ENCODE measurements around the gene SUN2.

DNA sequence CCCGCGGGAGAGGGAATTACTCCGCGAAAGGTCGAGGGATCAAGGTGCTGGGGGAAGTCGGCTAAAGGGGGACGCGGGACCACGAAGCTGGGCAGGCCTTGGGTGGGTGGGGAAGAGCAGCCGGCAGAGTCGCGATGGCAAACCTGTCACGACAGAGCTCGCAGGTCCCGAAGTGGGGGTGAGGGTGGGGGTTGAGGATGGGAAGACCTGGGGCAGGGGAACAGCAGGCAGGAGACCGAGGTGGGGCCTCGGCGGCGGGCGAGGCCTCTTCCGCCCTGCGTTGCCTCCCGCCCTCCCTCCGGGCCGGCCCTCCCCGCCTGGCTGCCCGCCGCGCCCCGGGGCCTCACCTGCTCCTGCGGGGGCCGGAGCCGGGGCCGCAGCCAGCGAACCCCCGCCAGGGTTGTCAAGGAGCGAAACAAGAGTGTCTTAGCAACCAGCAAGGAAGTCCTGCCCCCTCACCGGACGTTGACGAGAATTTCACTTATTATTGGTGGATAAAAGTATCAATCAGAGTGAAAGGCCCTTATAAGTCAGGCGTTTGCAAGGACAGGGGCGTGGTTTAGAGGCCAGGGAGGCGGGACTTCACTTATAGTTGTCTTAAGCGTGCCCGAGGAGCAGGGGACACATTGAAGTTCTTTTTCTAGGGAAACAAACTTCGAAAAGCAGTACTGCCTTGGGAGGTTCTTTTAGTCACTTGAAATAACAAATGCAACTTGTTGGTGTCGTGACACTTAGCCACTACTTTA is 38.1 kb upstream of the SUN2 start, which contains the start of gene DNAL4:
- peak in 1 of 4 donors; percentile 47 for TF ChIP-seq POLR2A (IDR thresholded peaks at IDR 0.05)
- TF ChIP-seq, protein P1, sequence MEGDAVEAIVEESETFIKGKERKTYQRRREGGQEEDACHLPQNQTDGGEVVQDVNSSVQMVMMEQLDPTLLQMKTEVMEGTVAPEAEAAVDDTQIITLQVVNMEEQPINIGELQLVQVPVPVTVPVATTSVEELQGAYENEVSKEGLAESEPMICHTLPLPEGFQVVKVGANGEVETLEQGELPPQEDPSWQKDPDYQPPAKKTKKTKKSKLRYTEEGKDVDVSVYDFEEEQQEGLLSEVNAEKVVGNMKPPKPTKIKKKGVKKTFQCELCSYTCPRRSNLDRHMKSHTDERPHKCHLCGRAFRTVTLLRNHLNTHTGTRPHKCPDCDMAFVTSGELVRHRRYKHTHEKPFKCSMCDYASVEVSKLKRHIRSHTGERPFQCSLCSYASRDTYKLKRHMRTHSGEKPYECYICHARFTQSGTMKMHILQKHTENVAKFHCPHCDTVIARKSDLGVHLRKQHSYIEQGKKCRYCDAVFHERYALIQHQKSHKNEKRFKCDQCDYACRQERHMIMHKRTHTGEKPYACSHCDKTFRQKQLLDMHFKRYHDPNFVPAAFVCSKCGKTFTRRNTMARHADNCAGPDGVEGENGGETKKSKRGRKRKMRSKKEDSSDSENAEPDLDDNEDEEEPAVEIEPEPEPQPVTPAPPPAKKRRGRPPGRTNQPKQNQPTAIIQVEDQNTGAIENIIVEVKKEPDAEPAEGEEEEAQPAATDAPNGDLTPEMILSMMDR (IDR thresholded peaks at IDR 0.05), result no peak

Measured in esophagus squamous epithelium (tissue), 4 donors.